Mucosa of stomach (tissue), 1 donor: ENCODE measurements around the gene MAP4K2.

Experiments
- H3K27me3 ChIP-seq: one replicate; pipeline ENCODE4 v1.7.0; 2013; ENCODE audit warnings: mild to moderate bottlenecking, low read length; ENCODE audit not compliant: control insufficient read depth, insufficient read depth
- H3K36me3 ChIP-seq: one replicate; pipeline ENCODE4 v1.7.0; 2013; ENCODE audit warnings: low read length; ENCODE audit not compliant: control insufficient read depth, insufficient read depth
- H3K4me1 ChIP-seq: one replicate; pipeline ENCODE4 v1.7.0; 2013; ENCODE audit warnings: mild to moderate bottlenecking, low read length; ENCODE audit not compliant: control insufficient read depth, insufficient read depth
- H3K4me3 ChIP-seq: one replicate; pipeline ENCODE4 v1.7.0; 2013; ENCODE audit warnings: low read length
- H3K9ac ChIP-seq: one replicate; pipeline ENCODE4 v1.7.0; 2013; ENCODE audit warnings: mild to moderate bottlenecking, low read length, moderate library complexity
- H3K9me3 ChIP-seq: one replicate; pipeline ENCODE4 v1.7.0; 2013; ENCODE audit warnings: mild to moderate bottlenecking, low read length, moderate library complexity; ENCODE audit not compliant: control insufficient read depth
- donor health status: Pancreatic carcinoma.

The MAP4K2 gene

DNA sequence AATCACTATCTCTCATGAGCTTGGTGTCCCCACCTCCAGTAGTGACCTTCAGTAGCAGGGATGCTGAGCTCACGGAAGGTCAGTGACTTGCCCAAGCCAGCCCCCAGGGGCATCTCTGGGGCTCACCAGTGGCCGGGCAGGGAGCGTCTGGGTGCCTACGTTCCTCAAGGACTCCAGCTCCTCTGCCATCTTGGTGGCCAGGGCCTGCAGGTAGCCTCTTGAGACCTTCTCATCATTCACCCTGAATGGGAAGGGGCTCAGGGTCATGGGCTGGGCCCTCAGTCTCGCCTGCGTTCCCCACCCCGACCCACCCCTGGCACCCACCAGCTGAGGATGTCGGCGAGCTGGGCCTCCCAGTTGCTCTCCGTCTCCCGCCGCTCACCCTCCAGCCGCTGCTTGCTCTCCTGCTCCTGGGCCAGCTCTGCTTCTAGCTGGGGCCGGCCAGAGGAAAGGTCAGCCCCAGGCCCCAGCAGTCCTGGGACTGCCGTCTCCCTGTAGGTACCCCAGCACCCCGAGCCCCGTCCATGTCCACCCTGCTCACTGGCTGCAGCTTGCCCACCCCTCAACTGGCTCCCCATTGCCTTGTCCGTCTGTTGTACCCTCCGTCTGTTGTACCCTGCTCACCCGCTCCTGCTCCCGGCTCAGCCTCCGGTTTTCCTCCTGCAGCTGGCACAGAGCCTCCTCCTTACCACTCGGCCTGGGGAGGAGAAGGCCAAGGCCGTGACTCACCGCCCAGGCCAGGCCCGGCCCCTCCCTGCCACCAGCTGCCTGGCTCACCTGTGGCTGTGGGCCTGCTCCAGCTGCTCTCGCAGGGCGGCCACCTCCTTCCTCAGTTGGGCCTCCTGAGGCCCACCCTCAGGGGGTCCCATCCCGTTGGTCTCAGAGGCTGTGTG is 32.0 kb upstream of the MAP4K2 start:
- Histone ChIP-seq H3K27me3 (no peaks in the 10 kb centered on the region), H3K36me3 (peaks cover 10% of the 10 kb centered on the region), H3K9ac (no peak overlapping the region), H3K9me3 (no peaks in the 10 kb centered on the region), H3K4me3 (no peak overlapping the region), H3K4me1 (peaks cover 11% of the 10 kb centered on the region)

DNA sequence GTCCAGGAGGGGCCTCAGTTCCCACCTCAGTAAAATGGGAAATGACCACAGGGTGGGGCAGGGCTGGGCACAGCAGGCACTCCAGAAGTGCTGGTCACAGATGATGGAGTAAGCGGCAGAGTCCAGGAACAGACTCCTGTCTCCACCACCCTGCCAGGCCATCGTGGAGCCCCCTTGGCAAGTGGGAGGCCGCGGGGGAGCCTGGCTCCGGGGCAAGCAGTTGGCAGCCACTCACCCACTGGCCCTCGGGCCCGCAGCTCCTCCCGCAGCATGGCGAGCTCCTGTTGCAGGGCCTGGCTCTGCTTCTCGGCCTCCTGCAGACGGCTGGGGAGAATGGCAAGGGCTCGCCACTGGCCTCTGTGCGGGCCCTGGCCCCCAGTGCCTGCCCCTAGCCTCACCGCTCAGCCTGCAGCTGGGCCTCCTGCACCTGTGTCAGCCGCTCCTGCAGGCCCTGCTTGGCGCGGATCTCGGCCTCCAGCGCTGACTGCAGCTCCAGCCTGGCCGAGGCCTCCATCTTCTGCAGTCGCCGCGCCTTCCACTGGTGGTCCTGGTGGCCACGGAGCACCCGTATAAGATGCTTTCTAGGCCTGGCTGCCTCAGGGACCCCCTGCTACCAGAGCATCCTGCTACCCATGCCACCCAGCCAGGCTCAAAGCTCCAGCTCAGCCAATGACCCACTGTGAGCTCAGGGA is 31.2 kb upstream of the MAP4K2 start:
- Histone ChIP-seq H3K4me3 (no peak overlapping the region), H3K27me3 (no peaks in the 10 kb centered on the region), H3K9ac (no peak overlapping the region), H3K4me1 (peaks cover 11% of the 10 kb centered on the region), H3K36me3 (peaks cover 10% of the 10 kb centered on the region), H3K9me3 (no peaks in the 10 kb centered on the region)

DNA sequence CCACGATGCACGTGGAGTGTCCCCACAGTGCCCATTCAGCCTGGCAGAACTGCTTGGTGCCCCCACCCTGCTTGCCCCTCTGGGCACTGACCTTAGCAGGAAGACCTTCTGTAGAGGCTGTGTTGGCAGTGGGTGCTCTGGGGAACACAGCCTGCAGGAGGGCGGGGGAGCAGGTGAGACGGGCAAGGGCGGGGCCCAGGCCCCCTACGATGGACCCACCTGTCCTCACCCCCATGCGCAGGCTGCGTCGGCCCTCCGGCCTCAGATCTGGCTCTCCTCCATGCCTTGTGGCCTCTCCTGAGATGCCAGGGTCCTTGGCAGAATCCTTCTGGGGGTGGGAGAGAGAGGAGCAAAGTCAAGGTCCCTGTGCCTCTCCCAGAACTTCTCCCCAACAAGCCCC is 30.5 kb upstream of the MAP4K2 start:
- H3K36me3 ChIP-seq, result peaks cover 10% of the 10 kb centered on the region
- H3K9me3 ChIP-seq, result no peaks in the 10 kb centered on the region
- H3K9ac ChIP-seq, result no peak overlapping the region
- H3K4me1 ChIP-seq, result peaks cover 11% of the 10 kb centered on the region
- no peak overlapping the region for H3K4me3 ChIP-seq
- no peaks in the 10 kb centered on the region for H3K27me3 ChIP-seq

DNA sequence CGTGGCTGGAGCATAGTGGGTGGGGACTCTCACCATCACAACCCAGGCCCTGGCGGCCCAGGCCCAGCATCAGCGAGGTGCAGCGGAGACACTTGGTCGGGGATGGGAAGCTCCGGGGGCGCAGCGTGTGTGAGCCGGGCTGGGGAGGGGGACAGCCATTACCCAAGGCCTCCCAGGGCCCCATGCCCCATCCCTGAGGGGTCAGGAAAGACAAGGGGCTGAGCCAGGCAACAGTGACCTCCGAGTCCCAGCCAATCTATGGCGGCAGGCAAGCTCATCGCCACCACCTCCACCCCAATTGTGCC is 30.1 kb upstream of the MAP4K2 start:
- Histone ChIP-seq H3K4me3 (no peak overlapping the region), H3K9ac (no peak overlapping the region), H3K27me3 (no peaks in the 10 kb centered on the region), H3K9me3 (no peaks in the 10 kb centered on the region), H3K36me3 (peaks cover 10% of the 10 kb centered on the region), H3K4me1 (peaks cover 11% of the 10 kb centered on the region)

- no peak overlapping the region for H3K4me3 ChIP-seq
- H3K9me3 ChIP-seq, result no peaks in the 10 kb centered on the region
- H3K27me3 ChIP-seq, result no peaks in the 10 kb centered on the region
- no peak overlapping the region for H3K9ac ChIP-seq
- H3K36me3 ChIP-seq, result peaks cover 10% of the 10 kb centered on the region
- peaks cover 11% of the 10 kb centered on the region for H3K4me1 ChIP-seq
These were observed 29.6 kb upstream of the MAP4K2 start for GRCh38 chr11:64832467-64833197.

DNA sequence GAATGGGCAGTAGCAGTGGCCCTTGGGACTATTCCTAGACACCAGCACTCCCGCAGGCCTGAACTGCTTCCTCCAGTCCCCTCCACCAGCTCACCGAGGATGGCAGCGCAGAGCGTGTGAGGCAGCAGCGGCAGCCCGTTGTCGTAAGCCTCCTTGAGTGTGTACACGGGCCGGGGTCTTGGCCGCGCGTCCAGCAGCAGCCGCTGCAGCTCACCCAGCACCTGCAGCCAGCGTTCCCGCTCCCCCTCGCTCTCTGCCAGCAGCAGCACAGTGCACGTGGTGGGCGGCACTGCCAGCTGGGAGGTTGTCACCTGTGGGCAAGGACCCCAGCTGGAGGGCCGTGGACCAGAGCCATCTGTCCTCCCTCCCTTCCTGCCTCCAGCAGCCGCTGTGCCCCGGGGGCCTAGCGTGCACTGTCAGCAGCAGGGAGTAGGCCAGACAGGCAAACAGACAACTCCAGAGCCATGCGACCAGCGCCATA is 28.4 kb upstream of the MAP4K2 start:
- H3K27me3 ChIP-seq, result no peaks in the 10 kb centered on the region
- peaks cover 11% of the 10 kb centered on the region for H3K4me1 ChIP-seq
- H3K4me3 ChIP-seq, result no peak overlapping the region
- H3K9me3 ChIP-seq, result no peaks in the 10 kb centered on the region
- peaks cover 10% of the 10 kb centered on the region for H3K36me3 ChIP-seq
- H3K9ac ChIP-seq, result no peak overlapping the region

GRCh38 chr11:64829536-64830251 is 26.7 kb upstream of the MAP4K2 start:
- peaks cover 10% of the 10 kb centered on the region for H3K36me3 ChIP-seq
- no peak overlapping the region for H3K9ac ChIP-seq
- H3K27me3 ChIP-seq, result no peaks in the 10 kb centered on the region
- H3K4me3 ChIP-seq, result no peak overlapping the region
- no peaks in the 10 kb centered on the region for H3K4me1 ChIP-seq
- no peaks in the 10 kb centered on the region for H3K9me3 ChIP-seq

DNA sequence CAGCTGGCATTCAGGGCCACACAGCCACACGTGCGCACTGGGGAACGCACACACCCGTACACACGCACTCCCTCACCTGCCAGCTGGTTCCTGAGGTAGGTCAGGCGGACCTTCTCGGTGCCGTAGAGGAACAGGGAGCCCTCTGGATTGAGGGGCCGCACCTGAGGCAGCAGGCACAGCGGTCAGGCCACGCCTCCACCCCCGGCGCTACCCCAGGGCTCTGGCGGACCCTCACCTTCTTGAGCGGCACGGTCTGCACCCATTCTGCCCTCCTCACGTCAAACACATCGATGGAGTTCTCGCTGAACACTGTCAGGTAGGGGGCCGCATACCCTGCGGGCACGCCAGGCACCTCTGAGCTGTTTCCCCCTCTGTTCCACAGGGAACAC is 24.4 kb upstream of the MAP4K2 start:
- no peaks in the 10 kb centered on the region for H3K4me1 ChIP-seq
- no peak overlapping the region for H3K9ac ChIP-seq
- no peaks in the 10 kb centered on the region for H3K27me3 ChIP-seq
- no peak overlapping the region for H3K4me3 ChIP-seq
- H3K9me3 ChIP-seq, result no peaks in the 10 kb centered on the region
- H3K36me3 ChIP-seq, result no peaks in the 10 kb centered on the region

DNA sequence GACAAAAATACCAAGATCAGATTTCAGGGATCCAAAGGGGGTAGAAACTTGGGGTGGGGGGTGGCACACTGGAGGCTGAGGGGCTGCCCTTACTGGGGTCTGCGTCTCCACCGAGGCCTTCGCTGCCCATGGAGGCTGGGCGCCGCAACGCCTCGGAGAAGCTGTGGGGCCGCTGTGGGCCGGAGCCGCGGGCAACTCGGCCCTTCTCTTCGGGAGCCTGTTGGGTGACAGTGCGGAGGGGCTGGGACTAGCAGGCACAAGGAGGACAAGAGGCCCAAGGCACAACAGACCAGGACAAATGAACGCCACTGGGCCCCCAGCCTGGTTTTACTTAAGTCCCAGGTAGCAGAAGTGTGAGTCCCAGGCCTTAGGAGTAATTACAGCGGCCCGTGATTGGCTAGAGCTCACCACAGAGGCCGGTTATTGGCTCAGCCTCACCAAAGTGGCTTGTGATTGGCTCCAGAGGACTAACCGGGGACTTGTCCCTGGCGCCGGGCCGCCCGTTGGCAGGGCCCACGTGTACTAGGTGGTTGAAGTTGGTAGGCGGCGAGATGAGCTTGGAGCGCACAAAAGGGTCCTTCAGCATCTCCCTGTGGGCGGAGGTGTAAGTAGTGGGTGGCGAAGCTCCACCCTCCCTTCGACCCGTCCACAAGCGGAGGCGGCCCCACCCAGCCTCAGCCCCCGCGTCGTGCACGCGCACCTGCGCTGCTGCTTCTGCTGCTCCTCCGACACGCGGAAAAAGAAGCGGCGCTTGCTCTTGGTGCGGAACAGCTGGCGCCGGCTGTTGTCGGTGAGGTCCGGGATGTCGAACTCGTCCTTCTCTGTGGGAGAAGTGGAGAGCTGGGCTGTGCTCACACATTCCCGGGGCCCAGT is 23.8 kb upstream of the MAP4K2 start:
- no peaks in the 10 kb centered on the region for H3K27me3 ChIP-seq
- no peaks in the 10 kb centered on the region for H3K9me3 ChIP-seq
- H3K36me3 ChIP-seq, result no peaks in the 10 kb centered on the region
- no peak overlapping the region for H3K9ac ChIP-seq
- H3K4me3 ChIP-seq, result no peak overlapping the region
- H3K4me1 ChIP-seq, result no peaks in the 10 kb centered on the region

DNA sequence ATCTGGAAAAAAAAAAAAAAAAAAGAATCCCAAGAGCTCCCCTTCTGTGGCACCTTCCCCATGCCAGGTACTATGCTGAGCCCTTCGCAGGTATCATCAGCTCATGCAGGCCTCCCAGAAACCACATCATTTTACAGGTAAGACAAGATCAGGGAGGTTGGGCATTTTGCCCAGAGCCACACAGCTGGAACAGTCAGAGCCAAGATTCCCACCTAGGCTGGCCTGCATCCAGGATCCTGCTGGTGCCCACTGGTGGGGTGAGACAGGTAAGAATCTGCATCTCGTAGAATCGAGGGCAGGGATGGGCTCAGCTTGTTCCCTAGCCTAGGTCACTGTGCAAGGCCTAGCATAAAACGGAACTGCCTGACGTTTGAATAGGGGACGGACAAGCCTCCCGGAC is 23.0 kb upstream of the MAP4K2 start:
- Histone ChIP-seq H3K9me3 (no peaks in the 10 kb centered on the region), H3K36me3 (no peaks in the 10 kb centered on the region), H3K4me1 (no peaks in the 10 kb centered on the region), H3K9ac (no peak overlapping the region), H3K4me3 (no peak overlapping the region), H3K27me3 (no peaks in the 10 kb centered on the region)

GRCh38 chr11:64823568-64824119 is 20.6 kb upstream of the MAP4K2 start:
- Histone ChIP-seq H3K4me3 (no peak overlapping the region), H3K27me3 (no peaks in the 10 kb centered on the region), H3K9me3 (no peaks in the 10 kb centered on the region), H3K36me3 (no peaks in the 10 kb centered on the region), H3K9ac (no peak overlapping the region), H3K4me1 (no peaks in the 10 kb centered on the region)
